Measurements from ENCODE around the gene SIPA1L3.
"Not testable (repeated sequence)": the region's sequence is repeated elsewhere in the genome, so short reads cannot be mapped to it uniquely, and the experiment has no call there.

The SIPA1L3 gene

GRCh38 chr19:37906869-37907734, at the start of gene SIPA1L3:
TSS of gene SIPA1L3 (plus strand) at chr19:37907208. CDS start at chr19:38081566, 174,358 bp downstream.
- peak; percentile 95 for DNase-seq

DNA sequence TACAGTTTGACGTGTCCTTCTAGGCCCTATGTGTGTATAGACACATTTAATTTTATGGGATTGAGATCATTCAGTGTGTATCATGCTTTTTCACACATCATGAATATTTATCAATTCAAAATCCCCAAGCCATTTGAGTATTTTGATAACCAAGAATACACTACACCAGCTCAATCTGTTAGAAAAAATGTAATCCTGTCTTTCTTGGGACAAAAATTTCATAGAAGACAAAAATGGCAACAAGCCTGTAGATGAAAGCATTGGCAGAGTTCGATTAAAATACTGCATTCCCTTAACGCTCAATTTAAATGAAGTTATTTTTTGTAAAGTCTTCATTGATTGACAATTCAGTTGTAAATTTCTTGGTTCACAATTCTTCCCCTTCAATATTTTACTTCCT, 42.5 kb upstream of the SIPA1L3 start:
- DNase-seq, result no peak

DNA sequence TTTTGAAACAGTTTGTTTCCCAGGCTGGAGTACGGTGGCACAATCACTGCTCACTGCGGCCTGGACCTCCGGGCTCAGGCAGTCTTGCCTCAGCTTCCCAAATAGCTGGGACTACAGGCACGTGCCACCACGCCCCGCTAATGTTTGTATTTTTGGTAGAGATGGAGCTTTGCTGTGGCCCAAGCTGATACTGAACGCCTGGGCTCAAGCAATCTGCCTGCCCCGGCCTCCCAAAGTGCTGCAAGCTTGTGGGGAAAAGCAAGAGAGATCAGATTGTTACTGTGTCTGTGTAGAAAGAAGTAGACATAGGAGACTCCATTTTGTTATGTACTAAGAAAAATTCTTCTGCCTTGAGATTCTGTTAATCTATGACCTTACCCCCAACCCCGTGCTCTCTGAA, 41.1 kb upstream of the SIPA1L3 start:
- not testable (repeated sequence) for DNase-seq

DNA sequence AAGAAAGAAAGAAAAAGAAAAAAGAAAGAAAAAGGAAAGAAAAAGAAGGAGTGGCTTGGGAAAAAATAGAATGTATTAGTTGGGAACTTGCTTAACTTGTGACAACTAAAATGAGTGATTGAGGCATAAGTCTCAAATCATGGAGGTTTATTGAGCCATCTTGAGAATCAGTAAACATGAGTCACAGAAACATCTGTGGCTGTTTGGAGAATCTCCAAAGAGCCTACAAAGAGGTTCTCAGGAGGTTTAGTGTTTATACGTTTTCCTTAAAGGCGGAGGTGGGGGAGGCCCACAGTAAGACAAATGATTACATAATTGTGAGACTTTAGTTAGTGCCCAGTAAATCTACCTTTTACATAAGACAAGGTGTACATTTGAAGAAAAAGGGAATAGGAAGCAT, 39.2 kb upstream of the SIPA1L3 start:
- no peak for DNase-seq

DNA sequence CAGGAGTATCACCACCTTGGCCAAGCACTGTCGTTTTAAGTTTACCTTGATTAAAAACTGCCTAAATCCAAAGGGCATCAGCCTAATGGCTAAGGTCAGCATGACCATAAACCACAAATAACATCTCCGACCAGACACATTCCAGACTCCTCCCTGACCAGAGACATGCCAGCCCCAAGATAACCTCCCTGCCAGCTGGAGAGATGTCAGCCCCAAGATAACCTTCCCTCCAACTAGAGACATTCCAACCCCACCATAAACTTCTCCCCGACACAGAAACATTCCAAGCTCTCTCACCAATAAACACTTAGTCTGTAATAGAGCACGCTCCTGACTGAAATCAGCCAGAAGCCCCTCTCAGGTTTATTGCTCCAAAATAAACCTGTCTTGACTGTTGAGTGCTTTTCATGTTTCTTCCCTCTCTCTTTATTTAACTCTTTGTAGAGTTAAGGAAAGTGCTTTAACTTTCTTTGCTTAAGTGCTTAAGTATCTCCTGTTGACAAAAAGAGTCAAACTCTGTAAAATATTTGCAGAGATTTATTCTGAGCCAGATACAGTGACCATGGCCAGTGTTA, 37.2 kb upstream of the SIPA1L3 start:
- DNase-seq, result no peak

DNA sequence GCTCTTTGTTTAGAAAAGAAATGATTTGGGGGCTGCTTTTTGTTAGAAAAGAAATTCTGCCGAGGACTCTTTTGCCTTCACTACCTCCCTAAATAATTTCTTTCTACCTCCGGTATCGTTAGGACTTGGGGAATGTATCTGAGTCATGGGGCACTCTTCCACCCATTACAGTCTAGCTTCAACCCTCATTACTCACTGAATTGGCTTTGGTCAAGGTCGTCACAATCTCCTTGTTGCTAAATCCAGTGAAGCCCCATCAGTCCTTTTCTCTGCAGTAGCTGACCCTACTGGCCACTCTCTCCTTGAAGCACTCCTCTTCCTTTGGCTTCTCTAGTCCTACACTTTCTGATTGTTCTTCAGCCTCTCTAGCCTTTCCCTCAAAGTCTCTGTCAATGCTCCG, 34.6 kb upstream of the SIPA1L3 start:
- no peak for DNase-seq

GRCh38 chr19:37874784-37875183, 32.2 kb upstream of the SIPA1L3 start:
- no peak for DNase-seq

DNA sequence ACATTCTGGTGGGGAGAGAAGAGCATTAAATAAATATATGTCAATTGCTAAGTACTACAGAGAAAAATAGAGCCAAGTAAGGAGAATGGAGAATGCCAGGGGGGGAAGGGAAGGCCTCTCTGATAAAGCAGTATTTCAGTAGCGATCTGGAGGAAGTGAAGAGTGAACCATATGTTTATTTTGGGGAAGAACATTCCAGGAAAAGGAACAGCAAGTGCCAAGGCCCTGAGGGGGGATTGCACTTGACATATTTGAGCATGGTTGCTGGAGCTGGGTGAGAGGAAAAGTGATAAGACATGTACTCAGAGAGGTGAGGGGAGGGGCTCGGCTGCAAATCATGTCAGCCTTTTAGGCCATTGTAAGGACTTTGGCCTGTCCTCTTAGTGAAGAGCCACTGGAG, 31.0 kb upstream of the SIPA1L3 start:
- DNase-seq, result no peak

DNA sequence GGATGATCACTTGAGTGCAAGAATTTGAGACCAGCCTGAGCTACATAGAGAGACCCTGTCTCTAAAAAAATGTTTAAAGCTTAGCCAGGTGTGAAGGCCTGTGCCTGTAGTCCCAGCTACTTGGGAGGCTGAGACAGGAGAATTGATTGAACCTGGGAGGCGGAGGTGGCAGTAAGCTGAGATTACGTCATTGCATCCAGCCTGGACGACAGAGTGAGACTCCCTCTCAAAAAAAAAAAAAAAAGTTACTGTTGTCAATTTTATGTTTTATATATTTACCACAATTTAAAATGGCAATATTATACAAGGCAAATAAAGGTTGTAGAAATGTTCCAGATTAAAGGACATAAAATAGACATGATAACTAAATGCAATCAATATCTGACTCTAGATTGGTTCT, 29.9 kb upstream of the SIPA1L3 start:
- no peak for DNase-seq

DNA sequence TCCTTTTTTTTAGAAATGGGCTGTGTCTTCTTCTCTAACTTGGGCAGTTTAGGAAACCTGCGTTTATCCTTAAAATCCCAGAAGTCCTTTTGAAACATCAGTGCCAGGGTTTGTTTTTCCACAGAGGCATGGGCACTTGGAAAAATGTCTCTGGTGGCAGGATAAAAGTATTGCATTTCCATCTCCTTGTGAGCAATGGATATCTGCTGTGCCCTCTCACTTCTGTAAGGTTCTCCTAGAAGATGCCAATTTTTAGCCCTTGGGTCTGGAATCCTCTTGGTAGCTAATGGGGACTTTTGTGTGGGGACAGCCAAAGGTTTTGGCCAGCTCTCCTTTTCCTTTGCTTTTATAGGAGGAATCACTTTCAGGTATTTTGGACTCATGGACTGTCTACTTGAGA, 21.6 kb upstream of the SIPA1L3 start:
- no peak for DNase-seq

DNA sequence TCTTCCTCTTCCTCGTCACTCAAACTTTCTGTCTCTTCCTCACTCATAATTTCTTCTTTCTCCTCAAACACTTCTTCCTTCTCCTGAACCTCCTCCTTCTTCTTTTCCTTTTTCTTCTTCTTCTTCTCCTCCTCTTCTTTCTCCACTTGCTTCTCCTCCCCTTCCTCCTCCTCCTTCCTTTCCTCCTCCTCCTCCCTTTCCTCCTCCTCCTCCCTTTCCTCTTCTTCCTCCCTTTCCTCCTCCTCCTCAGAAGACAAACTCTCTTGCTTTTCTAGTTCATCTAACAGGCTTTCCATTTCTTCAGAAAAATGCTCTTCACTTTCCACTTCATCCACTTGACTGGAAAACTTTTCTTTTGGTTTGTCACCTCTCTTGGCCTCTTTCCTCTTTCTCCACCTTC, 20.4 kb upstream of the SIPA1L3 start:
- DNase-seq, result no peak

GRCh38 chr19:37893845-37894575, 13.0 kb upstream of the SIPA1L3 start:
- DNase-seq, result no peak

DNA sequence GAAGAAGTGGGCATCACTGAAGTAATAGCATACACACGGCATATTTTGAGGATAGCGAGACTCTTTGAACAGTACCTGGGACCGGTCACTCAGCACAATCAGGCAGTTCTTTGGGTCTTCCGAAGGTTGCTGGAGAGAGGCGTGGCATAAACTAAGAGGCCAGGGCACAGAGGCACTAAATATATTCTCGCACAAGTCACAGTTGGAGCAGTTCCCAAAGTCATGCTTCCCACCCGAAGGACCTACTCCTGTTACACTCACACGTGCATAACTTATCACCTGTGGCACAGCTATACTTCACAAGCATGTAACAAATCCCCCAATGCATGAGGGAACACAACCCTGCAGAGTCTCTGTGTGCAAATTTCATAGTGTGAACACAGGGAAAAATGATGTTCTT, 10.8 kb upstream of the SIPA1L3 start:
- no peak for DNase-seq

GRCh38 chr19:37899453-37899852, 7.6 kb upstream of the SIPA1L3 start:
- no peak for DNase-seq

GRCh38 chr19:37899966-37900365, 7.0 kb upstream of the SIPA1L3 start:
- no peak for DNase-seq

- DNase-seq, result peak; percentile 74
Measured at GRCh38 chr19:37902668-37903067, 4.3 kb upstream of the SIPA1L3 start.

DNA sequence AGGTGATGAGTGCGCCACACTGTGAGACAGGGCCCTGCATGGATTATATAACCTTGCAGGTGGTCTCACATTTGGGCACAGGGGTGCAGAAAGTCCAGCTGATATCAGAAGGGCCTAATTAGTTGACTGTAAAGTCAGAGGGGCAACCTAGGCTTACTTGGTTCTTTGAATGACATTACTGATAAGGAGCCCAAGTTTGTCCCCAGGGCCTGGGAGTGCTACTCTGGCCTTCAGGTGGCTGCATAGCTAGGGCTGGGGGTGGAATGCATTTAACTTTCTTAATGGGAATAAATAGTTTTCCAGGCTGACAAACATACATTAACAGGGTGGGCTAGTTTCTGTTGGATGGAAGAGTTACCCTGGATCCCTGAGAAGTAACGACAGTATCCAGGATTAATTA, 3.9 kb upstream of the SIPA1L3 start:
- no peak for DNase-seq

- peak; percentile 76 for DNase-seq
Measured at GRCh38 chr19:37905946-37906868, 801 bp upstream of the SIPA1L3 start, which contains the start of gene WDR87. TSS of gene WDR87 (minus strand) at chr19:37906594. CDS start at chr19:37898239, 8,355 bp downstream.

- no peak for DNase-seq
Measured at GRCh38 chr19:37907735-37908455, 887 bp downstream of the SIPA1L3 start.

DNA sequence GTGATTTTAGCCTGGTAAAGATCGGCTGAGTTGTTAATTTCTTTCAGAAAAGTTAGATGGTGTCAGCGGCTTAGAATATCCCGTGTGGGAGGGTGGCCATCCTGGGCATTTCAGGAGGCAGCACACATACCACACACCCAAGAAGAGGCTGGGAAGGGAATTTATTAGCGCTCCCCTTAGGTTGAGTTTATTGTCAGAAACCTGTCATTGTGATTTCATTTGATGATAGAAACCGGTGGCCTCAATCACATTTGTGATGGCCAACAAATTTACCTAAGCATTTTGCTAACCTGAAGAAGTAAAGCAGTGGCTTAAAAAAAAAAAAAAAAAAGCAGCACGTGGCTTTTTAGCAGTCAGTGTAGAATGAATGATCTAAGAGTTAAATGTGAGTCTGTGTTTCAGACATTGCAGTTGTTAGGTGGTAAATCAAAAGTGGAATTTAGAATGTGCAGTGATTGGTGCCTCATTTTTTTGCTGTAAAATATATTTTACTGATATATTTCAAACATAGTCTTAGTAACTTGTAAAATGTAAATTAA, 2.7 kb downstream of the SIPA1L3 start:
- no peak for DNase-seq

- peak; percentile 6 for DNase-seq
Measured at GRCh38 chr19:37914908-37915307, 7.9 kb downstream of the SIPA1L3 start.

Data from NCI-H774 (cell line).